Smooth muscle cell (in vitro differentiated cells): ENCODE data around the gene TOR1B. TPM values are rescaled to one million over a fixed set of nuclear protein-coding genes. Genes with fewer than 3 reads are reported as not detected.

Experiments
- DNase-seq: peaks from one replicate; lab custom pipeline; 2025; ENCODE audit not compliant: unreplicated experiment; lab: John Stamatoyannopoulos, UW
- H2AFZ ChIP-seq: fragments of 200-600 bp; sonication (generic); 2 replicates; pipeline ENCODE4 v1.6.0; 2016; ENCODE audit warnings: antibody characterized with exemption, low read depth, mild to moderate bottlenecking
- H3F3A ChIP-seq: fragments of 200-600 bp; sonication (generic); 2 replicates; pipeline ENCODE4 v1.6.0; 2017; ENCODE audit warnings: antibody characterized with exemption, low read depth
- H3K27ac ChIP-seq: fragments of 200-600 bp; sonication (generic); 2 replicates; pipeline ENCODE4 v1.5.1; 2016; ENCODE audit warnings: low read depth, mild to moderate bottlenecking
- H3K27me3 ChIP-seq: fragments of 200-600 bp; sonication (generic); 2 replicates; pipeline ENCODE4 v1.6.1; 2016; ENCODE audit warnings: low read depth, mild to moderate bottlenecking
- H3K36me3 ChIP-seq: fragments of 200-600 bp; sonication (generic); 2 replicates; pipeline ENCODE4 v1.5.1; 2016; ENCODE audit warnings: low read depth
- H3K4me1 ChIP-seq: fragments of 200-600 bp; sonication (generic); 2 replicates; pipeline ENCODE4 v1.5.1; 2016; ENCODE audit warnings: low read depth
- H3K4me2 ChIP-seq: fragments of 200-600 bp; sonication (generic); 2 replicates; pipeline ENCODE4 v1.6.0; 2016; ENCODE audit warnings: mild to moderate bottlenecking
- H3K4me3 ChIP-seq: fragments of 200-600 bp; sonication (generic); 2 replicates; pipeline ENCODE4 v1.5.1; 2016; ENCODE audit warnings: mild to moderate bottlenecking
- H3K79me2 ChIP-seq: fragments of 200-600 bp; sonication (generic); 2 replicates; pipeline ENCODE4 v1.6.0; 2016; ENCODE audit warnings: low read depth, mild to moderate bottlenecking
- H3K9ac ChIP-seq: fragments of 200-600 bp; sonication (generic); 2 replicates; pipeline ENCODE4 v1.6.0; 2016; ENCODE audit warnings: low read depth
- H3K9me3 ChIP-seq: fragments of 200-600 bp; sonication (generic); replicated peaks from 2 replicates; pipeline ENCODE4 v1.5.1; 2016; ENCODE audit warnings: low read depth
- H4K20me1 ChIP-seq: fragments of 200-600 bp; sonication (generic); 2 replicates; pipeline ENCODE4 v1.6.0; 2016; ENCODE audit warnings: low read depth
- CTCF ChIP-seq: fragments of 200-600 bp; sonication (generic); IDR thresholded peaks from 2 replicates; pipeline ENCODE4 v1.5.1; 2017; ENCODE audit warnings: borderline replicate concordance, mild to moderate bottlenecking, antibody characterized with exemption; ENCODE audit not compliant: insufficient read depth, poor library complexity, severe bottlenecking
- WGBS: methylation state at CpG from one replicate; pipeline ENCODE4 v1.1.7; 2016; ENCODE audit warnings: low lambda C conversion rate; 5-methylcytosine and 5-hydroxymethylcytosine counted together
- polyA plus RNA-seq: library from polyadenylated mRNA; unstranded; fragments of >200 nt; fragmentation: Nextera tagmentation; extraction: Ambion mirVana; gene quantifications from 2 replicates; pipeline ENCODE4 v1.2.1, GENCODE V29; 2016
- total RNA-seq: library from RNA; depleted of rRNA; stranded (reverse); fragments of >200 nt; gene quantifications from 2 replicates; pipeline ENCODE4 v1.2.3, GENCODE V29; 2014

TOR1B gene
- total and polyA plus RNA-seq, 2 experiments from 2014 or later = 10.3 to 60.0 TPM

GRCh38 chr9:129779560-129780190, 23.3 kb upstream of the TOR1B start:
- Histone ChIP-seq H3K4me1 (peaks cover 4% of the 10 kb centered on the region), H3K27ac (no peak overlapping the region), H4K20me1 (no peaks in the 10 kb centered on the region), H3K36me3 (no peaks in the 10 kb centered on the region), H3K4me3 (no peak overlapping the region), H3K4me2 (no peak overlapping the region), H3K9me3 (no peaks in the 10 kb centered on the region), H3K9ac (no peak overlapping the region), H3F3A (peaks cover 11% of the 10 kb centered on the region), H3K27me3 (no peaks in the 10 kb centered on the region), H3K79me2 (no peaks in the 10 kb centered on the region), H2AFZ (no peak overlapping the region)
- over 99% methylated on average over 7 of the region's 7 CpGs for WGBS
- no peak for DNase-seq
- TF ChIP-seq CTCF = no peak

- no peak for DNase-seq
- Histone ChIP-seq H3K36me3 (no peaks in the 10 kb centered on the region), H3K9me3 (no peaks in the 10 kb centered on the region), H3F3A (peaks cover 8% of the 10 kb centered on the region), H4K20me1 (no peaks in the 10 kb centered on the region), H3K4me1 (peaks cover 4% of the 10 kb centered on the region), H3K27ac (no peak overlapping the region), H3K79me2 (no peaks in the 10 kb centered on the region), H3K27me3 (no peaks in the 10 kb centered on the region), H3K4me3 (no peak overlapping the region), H2AFZ (no peak overlapping the region), H3K9ac (no peak overlapping the region), H3K4me2 (no peak overlapping the region)
- TF ChIP-seq CTCF = no peak
- WGBS = 88% methylated on average over 8 of the region's 8 CpGs
These were observed 21.9 kb upstream of the TOR1B start for GRCh38 chr9:129781131-129781530.

- DNase-seq = no peak
- Histone ChIP-seq H3K79me2 (no peaks in the 10 kb centered on the region), H3F3A (peaks cover 4% of the 10 kb centered on the region), H3K9ac (no peak overlapping the region), H2AFZ (no peak overlapping the region), H3K27ac (peak overlapping the region; percentile 17), H3K36me3 (no peaks in the 10 kb centered on the region), H3K4me3 (no peak overlapping the region), H4K20me1 (no peaks in the 10 kb centered on the region), H3K9me3 (no peaks in the 10 kb centered on the region), H3K4me1 (no peaks in the 10 kb centered on the region), H3K4me2 (no peak overlapping the region), H3K27me3 (peaks cover 3% of the 10 kb centered on the region)
- TF ChIP-seq CTCF = no peak
- 32% methylated on average over 5 of the region's 5 CpGs for WGBS
These were observed 21.0 kb upstream of the TOR1B start for GRCh38 chr9:129781981-129782380.
